Activated T-cell treated with anti-CD3 and anti-CD28 coated beads for 1 hour (primary cell): ENCODE measurements around the gene KCNH2.

Source experiments
- DNase-seq: peaks from one replicate; pipeline ENCODE4 v3.0.0-alpha.2; 2020; ENCODE audit warnings: low read depth

Gene KCNH2

GRCh38 chr7:150904011-150904909 lies 73.9 kb downstream of the KCNH2 start:
- no peak for DNase-seq

GRCh38 chr7:150903606-150904005 lies 74.5 kb downstream of the KCNH2 start:
- no peak for DNase-seq

- DNase-seq, result no peak
These were observed 75.8 kb downstream of the KCNH2 start for GRCh38 chr7:150902078-150903033.

DNA sequence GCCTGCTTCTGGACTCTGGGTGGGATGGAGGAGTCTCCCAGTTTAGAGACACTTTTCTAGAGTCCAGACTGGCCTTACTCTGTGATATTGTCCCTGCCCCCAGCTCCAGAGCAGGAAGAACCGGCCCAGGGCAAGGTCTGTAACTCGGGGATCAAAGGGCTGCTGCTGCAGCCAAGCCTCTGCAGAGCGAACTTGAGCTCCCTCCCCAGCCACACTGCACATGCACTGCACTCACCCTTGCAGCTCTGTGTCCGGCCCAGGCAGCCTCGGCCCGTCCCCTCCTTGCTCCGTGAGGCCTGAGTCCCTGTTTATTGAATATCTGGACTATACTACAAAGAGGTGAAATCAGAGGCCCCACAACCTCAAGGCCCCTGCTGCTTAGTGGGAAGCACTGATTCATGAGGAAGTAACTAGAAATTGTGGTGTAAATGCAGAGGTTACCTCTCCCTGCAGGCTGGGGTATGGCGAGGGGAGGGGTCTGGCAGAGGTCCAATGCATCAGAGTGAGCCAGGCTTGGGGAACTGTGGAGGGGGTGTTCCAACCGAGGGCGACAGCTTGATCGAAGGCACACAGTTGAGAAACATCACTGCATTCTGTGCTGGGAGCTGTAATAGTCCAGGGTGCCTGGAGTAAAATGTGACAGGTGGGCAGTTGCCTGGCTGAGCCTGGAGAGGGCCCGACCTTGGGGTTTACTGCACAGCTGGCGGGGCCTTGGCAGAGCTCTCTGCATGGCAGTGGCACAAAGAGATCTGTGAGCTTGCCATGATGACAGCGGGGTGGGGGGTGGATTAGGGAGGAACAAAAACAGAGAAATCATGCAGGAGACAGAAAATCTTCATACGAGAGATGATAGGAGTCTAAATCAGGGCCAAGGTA lies 76.7 kb downstream of the KCNH2 start:
- no peak for DNase-seq

GRCh38 chr7:150900675-150901074 lies 77.4 kb downstream of the KCNH2 start:
- no peak for DNase-seq

DNA sequence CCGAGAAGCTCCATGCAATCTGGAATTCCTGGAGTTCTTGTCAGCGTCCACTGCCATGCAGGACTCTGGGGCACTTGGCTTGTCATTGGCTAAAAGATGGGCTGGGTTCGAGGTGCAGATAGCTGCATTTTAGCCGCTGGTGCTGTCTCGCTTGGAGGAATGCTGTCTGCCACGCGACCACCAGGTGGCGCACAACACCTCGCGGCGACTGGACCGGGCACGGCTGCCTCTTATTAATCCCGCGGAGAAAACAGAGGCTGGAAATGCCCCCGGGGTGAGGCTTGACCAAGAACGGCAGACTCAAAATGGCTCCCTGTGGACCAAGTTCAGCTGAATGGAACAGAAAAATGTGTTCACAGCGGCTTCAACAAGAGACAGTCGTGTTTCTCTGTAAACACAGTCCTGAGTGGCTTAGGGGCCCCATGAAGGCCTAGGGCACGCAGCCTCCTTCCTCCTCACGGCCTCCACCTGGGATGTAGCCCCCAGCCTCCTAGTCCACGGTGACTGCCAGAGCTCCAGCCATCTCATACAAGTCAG lies 79.6 kb downstream of the KCNH2 start:
- DNase-seq, result peak; percentile 75

GRCh38 chr7:150897502-150898474 lies 80.3 kb downstream of the KCNH2 start:
- no peak for DNase-seq

- DNase-seq, result no peak
These were observed 81.4 kb downstream of the KCNH2 start for GRCh38 chr7:150896562-150897209.

- DNase-seq, result no peak
These were observed 82.3 kb downstream of the KCNH2 start for GRCh38 chr7:150895809-150896208.
